ENCODE data around the gene MMEL1.
"Not testable (repeated sequence)": the region's sequence is repeated elsewhere in the genome, so short reads cannot be mapped to it uniquely, and the experiment has no call there.

MMEL1 gene

DNA sequence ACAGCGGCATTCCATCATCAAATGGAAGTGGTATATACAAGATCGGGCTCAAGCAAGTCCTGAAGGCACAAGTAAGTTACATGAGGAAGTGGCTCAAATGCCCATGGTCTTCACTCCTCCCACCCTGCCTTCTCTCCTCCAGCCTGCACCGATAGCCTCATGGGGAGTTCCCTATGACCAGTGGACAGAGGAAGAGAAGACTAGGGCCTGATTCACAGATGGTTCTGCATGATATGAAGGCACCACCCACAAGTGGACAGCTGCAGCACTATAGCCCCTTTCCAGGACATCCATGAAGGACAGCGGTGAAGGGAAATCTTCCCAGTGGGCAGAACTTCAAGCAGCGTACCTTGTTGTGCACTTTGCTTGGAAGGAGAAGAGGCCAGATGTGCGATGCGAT lies 7.1 kb downstream of the MMEL1 start:
- DNase-seq: not testable (repeated sequence)

DNA sequence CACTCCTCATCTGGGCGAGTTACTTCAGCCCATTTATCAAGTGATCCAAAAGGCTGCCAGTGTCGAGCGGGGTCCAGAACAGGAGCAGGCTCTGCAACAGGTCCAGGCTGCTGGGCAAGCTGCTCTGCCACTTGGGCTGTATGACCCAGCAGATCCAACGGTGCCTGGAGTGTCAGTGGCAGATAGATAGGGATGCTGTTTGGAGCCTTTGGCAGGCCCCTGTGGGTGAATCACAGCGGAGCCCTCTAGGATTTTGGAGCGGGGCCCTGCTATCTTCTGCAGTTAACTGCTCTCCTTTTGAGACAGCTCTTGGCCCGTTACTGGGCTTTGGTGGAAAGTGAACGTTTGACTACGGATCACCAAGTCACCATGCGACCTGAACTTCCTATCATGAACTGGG lies 7.5 kb downstream of the MMEL1 start:
- DNase-seq: no peak

DNA sequence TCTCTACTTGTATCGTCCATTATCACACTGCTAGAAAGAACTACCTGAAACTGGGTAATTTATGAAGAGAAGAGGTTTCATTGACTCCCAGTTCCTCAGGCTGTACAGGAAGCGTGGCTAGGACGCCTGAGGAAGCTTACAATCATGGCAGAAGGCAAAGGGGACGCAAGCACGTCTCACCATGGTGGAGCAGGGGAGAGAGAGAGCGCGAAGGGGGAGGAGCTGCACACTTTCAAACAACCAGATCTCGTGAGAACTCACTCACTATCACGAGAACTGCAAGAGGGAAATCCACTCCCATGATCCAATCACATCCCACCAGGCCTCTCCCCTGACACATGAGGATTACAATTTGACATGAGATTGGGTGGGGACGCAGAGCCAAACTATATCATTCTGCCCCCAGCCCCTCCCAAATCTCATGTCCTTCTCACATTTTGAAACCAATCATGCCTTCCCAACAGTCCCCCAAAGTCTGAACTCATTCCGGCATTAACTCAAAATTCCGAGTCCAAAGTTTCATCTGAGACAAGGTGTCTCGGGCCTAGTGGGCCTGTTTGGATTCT lies 8.0 kb downstream of the MMEL1 start:
- DNase-seq: no peak

DNA sequence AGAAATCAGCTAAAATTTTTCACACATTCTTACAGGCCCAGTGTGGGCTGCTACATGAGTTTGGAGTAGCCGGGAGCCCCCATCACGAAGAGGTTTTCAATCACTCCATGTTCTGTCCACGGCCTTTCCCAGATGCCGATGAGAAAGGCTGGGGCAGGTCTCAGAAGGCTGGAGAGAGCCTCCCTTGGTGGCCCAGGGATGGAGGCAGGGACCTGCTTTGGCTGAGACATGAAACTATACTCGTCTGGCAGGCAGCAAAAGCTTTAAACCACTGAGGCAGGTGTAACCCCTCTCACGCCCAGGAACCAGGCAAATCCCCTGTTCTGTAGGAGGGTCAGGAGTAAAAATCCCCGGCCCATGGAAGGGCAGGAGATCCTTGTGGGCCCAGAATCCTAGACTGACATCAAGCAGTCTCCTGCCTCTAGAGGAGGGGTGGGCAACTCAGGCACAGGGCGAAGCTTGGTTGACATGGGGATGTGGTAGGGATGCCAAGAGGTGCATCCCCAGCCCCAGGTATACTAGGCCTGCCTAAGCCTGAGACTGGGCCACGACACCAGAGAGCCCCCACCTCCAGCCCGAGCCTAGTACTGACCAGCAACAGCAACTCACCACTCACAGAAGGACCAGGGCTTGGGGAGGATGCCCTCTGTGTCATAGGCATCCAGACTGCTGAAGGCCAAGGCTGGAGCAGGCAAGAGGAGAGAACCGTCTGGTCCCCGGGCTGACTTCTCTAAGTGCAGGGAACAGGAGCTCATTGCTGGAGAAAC lies 9.1 kb downstream of the MMEL1 start:
- no peak for DNase-seq

DNA sequence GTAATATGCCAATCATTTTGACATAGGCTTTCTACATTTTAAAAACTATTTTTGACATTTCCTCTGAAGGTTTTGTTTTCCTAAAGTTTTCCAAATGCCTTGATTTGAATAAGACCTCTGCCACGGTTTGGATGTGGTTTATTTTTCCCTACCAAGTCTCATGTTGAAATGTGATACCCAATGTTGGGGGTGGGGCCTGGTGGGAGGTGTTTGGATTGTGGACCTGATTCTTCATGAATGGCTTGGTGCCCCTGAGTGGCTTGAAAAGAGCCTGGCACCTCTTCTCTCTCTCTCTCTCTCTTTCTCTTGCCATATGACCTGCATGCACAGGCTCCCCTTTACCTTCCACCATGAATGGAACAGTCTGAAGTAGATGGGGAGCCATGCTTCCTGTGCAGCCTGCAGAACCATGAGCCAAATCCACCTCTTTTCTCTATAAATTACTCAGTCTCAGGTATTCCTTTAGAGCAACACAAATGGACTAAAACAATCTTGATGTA lies 14.8 kb downstream of the MMEL1 start:
- DNase-seq: no peak

DNA sequence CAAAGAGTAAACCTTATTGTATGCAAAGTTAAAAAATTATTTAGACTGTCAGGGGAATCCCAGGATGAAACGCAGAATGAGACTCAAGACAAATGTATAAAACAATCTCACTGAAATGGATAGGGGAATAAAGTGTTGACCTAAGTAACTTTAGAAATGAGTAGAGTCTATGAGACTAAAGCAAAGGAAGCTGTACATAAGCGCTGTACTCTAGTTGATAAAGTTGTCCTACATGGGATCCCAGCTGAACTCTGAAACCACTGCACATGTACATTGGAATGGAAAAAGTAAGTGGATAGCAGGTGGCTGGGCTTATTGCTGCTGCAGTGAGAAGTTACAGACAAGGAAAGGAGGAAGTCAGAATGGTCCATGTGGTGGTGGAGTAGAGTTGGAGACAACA lies 18.7 kb downstream of the MMEL1 start:
- no peak for DNase-seq

DNA sequence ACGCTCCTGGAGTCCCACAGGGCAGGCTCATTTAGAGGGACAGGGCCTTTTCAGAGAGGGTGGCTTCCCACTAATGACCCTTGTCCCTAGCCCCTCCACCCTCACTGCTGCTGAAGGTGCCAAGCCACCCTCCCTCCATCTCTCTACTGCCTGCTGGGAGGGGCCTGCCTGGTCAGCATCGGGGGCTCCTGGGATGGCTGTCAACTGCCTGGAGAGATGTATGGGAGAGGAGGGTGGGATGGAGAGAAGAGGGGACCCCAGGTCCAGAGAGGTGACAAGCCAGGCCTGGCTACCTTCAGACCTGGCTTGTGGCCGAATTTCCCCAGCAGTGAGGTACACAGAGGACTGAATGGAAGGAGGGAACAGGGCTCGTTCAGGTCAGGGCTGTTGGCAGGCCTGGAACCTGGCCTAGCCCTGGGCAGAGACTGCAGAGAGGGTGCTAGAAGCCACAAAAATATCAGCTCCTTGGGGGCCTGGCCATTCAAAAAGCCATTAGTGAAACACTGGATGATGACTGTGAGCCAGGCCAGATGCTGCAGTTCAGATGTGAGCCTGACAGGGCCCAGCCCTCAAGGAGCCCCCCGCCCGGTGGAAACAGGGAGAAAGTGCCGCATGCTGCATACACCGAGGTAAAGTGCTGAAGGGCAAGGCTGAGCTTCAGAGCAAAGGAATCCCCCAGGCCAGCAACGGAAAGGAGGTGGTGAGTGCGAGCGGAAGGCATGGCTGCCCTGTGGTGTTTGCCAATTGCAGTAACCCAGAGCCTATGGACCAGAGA lies 20.0 kb downstream of the MMEL1 start:
- no peak for DNase-seq

DNA sequence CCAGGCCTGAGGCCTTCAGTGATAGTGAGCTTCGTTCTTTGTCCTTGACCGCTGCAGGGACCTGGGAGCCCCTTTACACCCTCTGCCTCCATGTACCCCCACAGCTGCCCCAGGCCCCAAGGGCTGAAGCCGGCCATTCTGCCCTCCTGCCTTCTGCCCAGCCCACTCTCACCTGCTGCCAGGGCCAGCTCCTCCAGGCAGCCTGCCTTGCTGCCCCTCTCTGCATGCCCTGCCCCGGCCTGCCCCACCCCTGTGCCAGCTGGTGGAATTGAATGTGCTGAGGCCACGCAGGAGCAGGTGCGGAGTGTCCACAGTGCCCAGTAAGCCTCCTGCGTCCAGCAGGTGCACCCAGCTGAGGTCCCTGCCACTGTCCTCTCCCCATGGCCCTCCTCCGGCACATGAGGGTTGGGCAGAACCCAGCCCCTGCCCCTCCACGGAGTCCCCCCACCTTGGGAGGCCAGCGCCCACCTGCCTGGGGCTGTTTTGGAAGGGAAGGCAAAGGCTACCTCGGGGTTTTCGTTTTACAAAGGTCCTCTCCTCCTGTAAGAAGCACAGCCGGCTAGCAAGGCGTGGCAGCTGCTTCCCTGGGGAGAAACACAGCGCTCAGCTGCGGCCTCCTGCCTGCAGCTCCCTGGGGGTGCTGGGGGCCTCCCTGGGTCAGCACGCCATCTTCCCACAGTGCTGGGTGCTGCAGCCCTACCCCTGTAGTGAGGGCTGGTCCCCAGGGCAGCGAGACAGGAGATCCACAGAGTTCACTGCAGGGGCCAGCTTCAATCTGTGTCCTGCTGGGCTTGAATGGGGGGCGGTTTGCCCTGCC lies 21.0 kb downstream of the MMEL1 start:
- no peak for DNase-seq

DNA sequence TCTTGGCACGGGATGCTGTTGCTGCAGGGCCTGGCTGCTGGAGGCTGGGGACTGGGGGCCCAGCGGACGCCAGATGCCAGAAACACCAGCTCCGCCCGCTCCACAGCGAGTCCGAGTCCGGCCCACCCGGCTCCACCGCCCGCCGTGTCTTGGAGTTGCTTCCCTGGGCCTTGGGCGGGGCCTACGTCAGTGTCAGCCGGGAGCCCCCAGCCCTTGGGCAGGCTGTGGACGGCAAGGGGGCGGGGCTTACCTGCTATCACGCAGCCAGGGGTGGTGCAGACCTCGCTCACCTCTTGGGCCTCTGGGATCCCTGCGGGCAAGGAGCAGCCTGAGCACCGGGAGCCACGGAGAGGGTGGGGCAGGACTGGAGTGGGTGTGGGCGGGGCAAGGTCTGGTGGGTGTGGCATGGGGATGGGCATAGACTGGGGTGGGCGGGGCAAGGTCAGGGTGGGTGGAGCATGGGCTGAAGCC lies 21.8 kb downstream of the MMEL1 start:
- peak; percentile 51 for DNase-seq

DNA sequence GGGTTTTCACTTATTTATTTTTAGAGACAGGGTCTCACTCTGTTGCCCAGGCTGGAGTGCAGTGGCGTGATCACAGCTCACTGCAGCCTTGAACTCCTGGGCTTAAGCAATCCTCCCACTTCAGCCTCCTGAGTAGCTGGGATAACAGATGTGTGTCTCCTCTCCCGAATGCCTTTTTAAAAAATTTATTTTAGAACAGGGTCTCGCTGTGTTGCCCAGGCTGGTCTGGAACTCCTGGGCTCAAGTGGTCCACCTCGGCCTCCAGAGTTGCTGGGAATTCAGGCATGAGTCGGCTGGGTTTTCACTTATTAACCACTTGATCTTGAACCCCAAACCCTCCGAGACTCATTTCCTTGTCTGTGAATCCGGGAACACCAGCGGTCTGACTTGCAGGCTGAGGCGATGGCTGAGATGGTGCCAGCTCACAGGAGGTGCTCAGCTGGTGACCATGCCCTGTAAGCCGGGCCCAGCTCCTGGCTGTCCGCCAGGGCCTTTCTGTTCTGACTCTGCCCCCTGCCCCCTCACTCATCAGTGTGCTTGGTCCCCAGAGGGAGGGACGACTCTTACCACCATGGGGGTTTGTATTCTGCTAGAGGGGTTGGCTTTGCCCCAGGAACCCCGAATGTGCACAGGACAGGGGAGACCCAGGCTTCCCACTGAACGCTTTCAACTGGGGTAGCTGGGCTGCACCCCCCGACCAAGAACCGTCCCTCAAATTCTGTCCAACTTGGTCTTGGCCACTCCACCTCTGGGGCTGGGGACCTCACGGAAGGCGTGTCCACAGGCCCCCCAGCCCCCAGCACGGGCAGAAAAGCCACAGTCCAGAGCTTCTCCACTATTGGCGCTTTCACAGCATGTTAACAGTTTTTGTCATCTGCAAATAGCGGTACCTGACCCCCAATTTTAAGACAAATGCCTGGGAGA lies 22.5 kb downstream of the MMEL1 start:
- no peak for DNase-seq

DNA sequence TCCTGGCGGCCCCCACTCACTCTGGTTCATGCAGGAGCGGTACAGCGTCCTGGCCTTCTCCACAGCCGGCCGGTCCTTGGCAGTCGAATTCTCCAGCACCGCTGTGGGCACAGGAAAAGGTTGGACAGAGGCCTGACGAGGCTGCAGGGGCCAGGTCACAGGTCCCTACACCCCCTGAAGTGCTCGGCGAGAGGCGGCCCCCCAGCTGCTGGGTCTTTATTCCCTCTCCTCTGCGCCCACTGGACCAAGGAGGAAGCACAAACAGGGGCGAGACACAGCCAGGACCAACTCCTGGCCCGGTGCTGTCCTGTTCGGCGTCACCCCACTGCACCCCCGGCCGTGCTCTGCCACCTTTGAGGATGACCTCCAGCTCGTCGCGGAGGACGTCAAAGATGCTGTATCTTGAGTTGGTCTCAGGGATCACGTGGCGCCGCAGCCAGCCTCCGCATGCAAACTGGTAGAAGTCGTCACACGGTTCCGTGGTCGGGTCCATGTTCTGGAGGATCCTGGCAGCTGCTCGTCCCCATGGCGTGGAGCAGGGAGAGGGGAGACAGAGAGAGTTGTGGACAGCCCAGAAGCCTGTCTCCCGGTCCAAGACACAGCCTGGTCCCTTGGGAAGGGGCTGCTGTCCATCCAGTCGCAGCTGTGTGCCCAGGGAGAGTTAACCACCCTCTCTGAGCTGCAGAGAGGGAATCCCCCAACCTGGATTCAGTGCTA lies 23.3 kb downstream of the MMEL1 start:
- no peak for DNase-seq

DNA sequence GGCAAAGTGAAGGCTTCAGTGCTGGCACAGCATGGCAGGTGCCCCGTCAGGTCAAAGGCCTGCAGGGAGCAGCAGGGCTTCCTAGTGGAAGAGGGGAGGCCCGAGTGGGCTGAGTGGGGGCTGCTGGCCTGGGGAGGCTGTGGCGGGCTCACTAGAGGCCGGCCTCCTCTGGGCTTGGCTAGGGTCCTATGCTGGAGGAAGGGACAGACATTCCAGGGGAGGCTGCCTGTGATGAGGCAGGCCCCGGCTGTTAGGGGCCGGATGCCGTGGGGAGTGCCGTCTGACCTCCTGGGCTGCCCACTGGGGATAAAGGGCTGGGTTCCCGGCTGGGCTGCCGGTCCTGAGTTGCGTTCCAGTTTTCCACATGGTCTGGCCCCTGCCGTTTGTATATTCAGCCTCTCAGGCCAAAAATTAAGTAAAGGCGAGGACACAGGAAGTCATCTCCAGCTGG lies 25.1 kb downstream of the MMEL1 start:
- no peak for DNase-seq

DNA sequence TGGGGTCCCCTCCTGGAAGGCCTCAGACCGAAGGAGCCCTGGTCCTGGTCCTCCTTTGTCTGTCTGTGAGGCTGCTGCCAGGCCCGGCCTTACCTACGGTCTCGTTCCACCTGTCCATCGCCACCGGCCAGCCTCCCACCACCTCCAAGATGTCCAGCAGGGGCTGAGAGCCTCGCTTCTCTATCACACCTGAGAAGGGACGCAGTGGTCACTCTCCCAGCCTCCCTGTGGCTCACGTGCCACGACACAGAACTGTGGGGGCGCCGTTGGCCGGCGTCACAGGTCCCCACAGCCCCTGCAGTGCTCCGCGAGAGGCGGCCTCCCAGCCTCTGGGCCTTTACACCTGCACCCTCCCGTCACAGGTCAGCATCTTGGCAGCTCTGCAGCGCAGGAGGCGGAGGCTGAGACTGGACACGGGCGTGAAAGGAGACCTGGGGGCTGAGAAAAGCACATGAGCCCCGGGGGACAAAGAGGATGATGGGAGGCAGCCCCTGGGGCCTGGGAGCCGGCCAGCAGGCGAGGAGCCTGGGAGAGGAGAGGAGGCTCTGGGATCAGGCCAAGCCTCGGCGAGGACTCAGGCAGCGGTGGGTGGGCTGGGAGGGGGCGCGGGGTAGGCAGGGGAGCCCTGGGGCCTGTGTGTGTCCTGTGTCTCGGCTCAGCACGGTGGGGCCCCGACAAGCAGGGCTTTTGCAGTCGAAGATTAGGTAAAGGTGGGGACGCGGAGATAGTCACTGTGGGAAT lies 25.8 kb downstream of the MMEL1 start:
- no peak for DNase-seq

DNA sequence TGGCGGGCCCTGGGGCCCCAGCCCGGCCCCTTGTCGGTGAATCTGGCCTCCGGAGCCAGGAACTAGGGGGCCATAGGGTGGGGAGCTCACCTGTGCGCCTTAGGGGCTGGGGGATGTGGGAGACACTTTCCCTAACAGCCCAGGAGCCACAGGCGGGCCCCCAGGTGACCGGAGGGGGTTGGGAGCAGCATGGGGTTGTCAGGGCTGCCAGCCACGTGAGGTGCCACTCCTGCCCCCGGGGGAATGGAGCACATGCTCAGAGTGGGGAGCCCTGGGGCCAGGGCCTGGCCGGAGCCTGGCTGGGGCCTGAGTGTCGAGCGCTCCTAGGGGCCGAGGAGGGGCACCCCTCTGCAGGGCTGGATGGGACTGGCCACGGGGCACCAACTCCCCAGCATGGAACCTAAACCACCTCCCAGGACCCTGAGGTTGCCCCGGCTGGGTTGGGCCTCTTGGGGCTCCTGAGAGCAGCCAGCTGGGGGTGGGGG lies 26.4 kb downstream of the MMEL1 start:
- no peak for DNase-seq

DNA sequence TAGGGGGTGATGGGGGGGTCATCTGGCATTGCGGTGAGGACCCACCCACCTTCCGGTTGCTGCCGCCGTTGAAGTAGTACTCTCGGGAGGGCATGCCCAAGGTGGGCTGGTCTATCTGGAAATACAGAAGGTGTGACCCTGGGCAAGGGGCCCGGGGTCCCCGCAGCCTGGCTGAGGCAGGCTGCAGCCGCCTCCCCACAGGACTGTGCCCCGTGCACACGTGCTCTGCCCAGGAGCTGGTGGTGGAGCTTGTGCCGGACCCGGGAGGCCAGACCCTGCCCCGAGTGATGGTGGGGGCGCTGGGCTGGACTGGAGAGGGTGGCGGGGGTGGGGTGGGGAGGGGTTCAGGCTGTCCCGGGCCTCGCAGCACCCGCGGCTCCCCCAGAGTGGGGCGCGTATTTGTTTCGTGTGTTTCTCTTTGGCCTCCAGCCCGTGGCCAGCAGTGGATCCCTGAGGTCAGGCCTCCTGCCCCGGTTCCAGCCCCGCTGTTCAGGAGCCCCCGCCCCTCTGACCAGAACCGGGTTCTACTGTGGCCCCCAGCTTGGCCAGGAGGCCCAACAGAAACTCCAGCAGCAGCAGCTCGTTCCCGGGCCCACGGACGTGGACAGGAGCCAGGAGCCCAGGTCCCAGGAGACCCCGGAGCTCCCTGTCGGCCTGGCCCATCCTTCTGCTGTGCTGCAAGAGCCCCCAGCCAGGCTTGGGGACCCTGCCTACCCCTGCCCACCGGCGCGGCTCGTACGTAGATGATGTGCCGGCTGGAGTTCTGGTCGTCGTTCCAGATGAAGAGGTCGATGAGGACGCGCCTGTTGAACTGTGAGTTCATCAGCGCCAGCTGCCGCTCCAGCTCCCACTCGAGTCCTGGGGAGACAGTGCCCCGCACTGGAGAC lies 27.1 kb downstream of the MMEL1 start:
- DNase-seq: no peak

DNA sequence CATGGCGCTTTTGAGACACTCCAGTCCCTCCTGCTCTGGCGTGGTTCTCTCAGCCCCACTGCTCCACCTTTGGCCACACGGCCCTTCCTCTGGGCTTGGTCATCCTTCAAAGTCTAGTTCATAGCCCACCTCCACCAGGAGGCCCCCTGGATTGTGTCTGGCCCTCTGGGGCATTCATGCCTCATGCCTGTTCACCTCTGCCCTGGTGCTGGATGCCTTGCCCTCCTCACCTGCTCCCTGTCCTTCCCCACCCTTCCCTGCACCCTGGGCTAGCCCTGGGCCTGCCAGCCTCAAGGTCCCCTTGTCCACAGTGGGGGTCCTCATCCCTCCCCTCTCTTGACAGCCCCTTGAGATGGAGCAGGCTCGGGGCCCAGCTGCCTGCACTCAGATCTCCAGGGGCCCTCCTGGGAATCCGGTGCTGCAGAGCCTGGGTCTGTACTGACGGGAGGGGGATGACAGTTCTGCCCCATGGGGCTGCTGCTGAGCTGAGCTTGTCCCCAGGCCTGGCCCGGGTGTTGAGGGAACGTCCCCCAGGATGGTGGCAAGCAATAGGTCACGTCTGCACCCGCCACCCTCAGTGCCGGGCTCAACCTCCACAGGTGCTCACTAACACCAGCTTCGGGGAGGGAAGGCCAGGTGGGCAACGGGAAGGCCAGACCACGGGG lies 27.8 kb downstream of the MMEL1 start:
- no peak for DNase-seq

DNA sequence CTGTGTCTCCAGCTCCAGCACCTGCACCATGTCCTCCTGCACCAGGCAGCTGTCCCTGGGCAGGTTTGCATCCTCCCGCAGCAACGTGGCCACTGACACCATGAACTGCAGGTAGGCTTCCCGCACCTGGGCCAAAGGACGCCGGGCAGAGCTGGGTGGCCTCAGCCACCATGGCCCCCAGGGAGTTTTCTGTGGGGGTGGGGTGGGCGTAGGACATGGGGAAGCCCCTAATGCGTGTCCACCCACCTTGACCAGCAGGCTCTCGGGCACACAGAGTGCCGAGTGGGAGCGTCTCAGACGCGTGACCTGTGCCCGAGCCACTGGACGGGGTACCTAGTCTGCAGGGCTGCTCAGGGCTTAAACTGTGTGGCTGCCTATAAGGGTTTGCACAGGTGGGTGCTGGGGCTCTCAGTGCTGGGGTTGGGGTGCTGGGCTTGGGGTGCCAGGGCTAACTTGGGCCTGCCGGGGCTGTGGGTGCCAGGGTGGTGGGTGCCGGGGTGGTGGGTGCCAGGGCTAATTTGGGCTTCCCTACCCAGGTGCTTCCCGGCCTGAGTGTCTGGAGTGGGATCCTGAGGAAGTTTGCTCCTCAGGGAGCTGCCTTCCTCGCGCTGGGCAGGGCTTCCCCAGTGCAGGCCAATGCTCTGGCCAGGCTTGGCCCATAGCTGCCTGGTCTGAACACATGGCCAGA lies 28.5 kb downstream of the MMEL1 start:
- DNase-seq: no peak
